Endothelial cell of umbilical vein (primary cell): Measurements from ENCODE around the gene DOP1B. TPM values are rescaled to one million over a fixed set of nuclear protein-coding genes. Genes with fewer than 3 reads are reported as not detected.

Experiments used
- BruUV-seq: library from RNA; stranded (reverse); fragments of 400-500 nt; replicated peaks from 2 replicates; lab custom pipeline; 2021; lab: Mats Ljungman, UMichigan
- CTCF ChIA-PET: fragments of 300-600, 350-600 bp; sonication (Branson Sonifier 250); formaldehyde crosslinking; loops from one replicate; lab custom pipeline; 2021; ENCODE audit warnings: antibody characterized with exemption, inconsistent platforms; lab: Charles Lee
- POLR2A ChIA-PET: fragments of 300-600, 350-600 bp; sonication (Branson Sonifier 250); formaldehyde crosslinking; loops from one replicate; lab custom pipeline; 2021; ENCODE audit warnings: antibody characterized with exemption, inconsistent platforms; lab: Charles Lee
- DNase-seq: peaks from one replicate; pipeline ENCODE4 v3.0.0-alpha.2; 2011; ENCODE audit warnings: low read depth, low spot score
- FAIRE-seq: peaks from 2 replicates; lab custom pipeline; 2011; peaks lifted over from hg19 to GRCh38; lab: Jason Lieb, UNC
- H2AFZ ChIP-seq: 2 replicates; pipeline ENCODE4 v1.6.0; 2012; ENCODE audit warnings: low read depth, low read length, control low read depth, inconsistent platforms
- H3K27ac ChIP-seq: 2 replicates; pipeline ENCODE4 v1.5.1; 2011; ENCODE audit warnings: low read depth, mild to moderate bottlenecking, control low read depth, low read length, moderate library complexity; ENCODE audit not compliant: insufficient read depth
- H3K27me3 ChIP-seq, 2 experiments: 2 replicates each; pipeline versions ENCODE4 v1.6.0 to v1.6.1; 2011; ENCODE audit warnings: low read length in 2 of 2, mixed read lengths in 1 of 2; ENCODE audit not compliant: control insufficient read depth in 2 of 2, insufficient read depth in 2 of 2
- H3K36me3 ChIP-seq, 2 experiments: 2 replicates in 1 of 2; 3 replicates in 1 of 2; pipeline ENCODE4 v1.5.1; 2011; ENCODE audit warnings: low read length in 2 of 2, mild to moderate bottlenecking in 1 of 2, moderate library complexity in 1 of 2; ENCODE audit not compliant: control insufficient read depth in 2 of 2, insufficient read depth in 2 of 2; ENCODE audit errors: extremely low read depth in 1 of 2
- H3K4me1 ChIP-seq: 3 replicates; pipeline ENCODE4 v1.5.1; 2011; ENCODE audit warnings: mild to moderate bottlenecking, low read length; ENCODE audit not compliant: control insufficient read depth, insufficient read depth; ENCODE audit errors: extremely low read depth
- H3K4me2 ChIP-seq: 2 replicates; pipeline ENCODE4 v1.6.1; 2011; ENCODE audit warnings: low read length, control low read depth, mixed read lengths; ENCODE audit not compliant: insufficient read depth
- H3K4me3 ChIP-seq, 3 experiments: fragments of 200-600 bp in 1 of 3; sonication (generic), shearing (Covaris generic) in 1 of 3; replicated peaks in 1 of 3; 2 replicates each; pipeline ENCODE4 v1.5.1; 2011 to 2016; ENCODE audit warnings: control low read depth in 3 of 3, low read length in 3 of 3, mild to moderate bottlenecking in 2 of 3, inconsistent platforms in 1 of 3, low read depth in 1 of 3, moderate library complexity in 1 of 3; ENCODE audit not compliant: insufficient read depth in 1 of 3
- H3K79me2 ChIP-seq: 2 replicates; pipeline ENCODE4 v1.6.0; 2012; ENCODE audit warnings: low read length, inconsistent platforms; ENCODE audit not compliant: control insufficient read depth, insufficient read depth
- H3K9ac ChIP-seq: replicated peaks from 2 replicates; pipeline ENCODE3; 2011; ENCODE audit warnings: low read length, control low read depth; ENCODE audit not compliant: insufficient read depth; ENCODE audit errors: extremely low read depth
- H3K9me1 ChIP-seq: replicated peaks from 3 replicates; pipeline ENCODE4 v1.6.0; 2011; ENCODE audit warnings: mild to moderate bottlenecking, low read length; ENCODE audit not compliant: control insufficient read depth, insufficient read depth; ENCODE audit errors: extremely low read depth
- H3K9me3 ChIP-seq: replicated peaks from 2 replicates; pipeline ENCODE4 v1.5.1; 2012; ENCODE audit warnings: low read length, inconsistent platforms; ENCODE audit not compliant: control insufficient read depth, insufficient read depth
- H4K20me1 ChIP-seq: replicated peaks from 2 replicates; pipeline ENCODE3; 2011; ENCODE audit warnings: mild to moderate bottlenecking, low read length; ENCODE audit not compliant: control insufficient read depth, insufficient read depth; ENCODE audit errors: extremely low read depth
- EZH2 ChIP-seq: IDR thresholded peaks from 2 replicates; pipeline ENCODE4 v1.6.1; 2012; ENCODE audit warnings: borderline replicate concordance, low read depth, mild to moderate bottlenecking, moderate library complexity, low read length, inconsistent platforms; ENCODE audit not compliant: severe bottlenecking
- FOS ChIP-seq: IDR thresholded peaks from 2 replicates; pipeline ENCODE4 v1.6.1; 2011; ENCODE audit warnings: mild to moderate bottlenecking, low read length, moderate library complexity, borderline replicate concordance; ENCODE audit not compliant: insufficient read depth
- GATA2 ChIP-seq: IDR thresholded peaks from 2 replicates; pipeline ENCODE4 v1.7.0; 2011; ENCODE audit warnings: low read depth, mild to moderate bottlenecking, moderate library complexity, mixed read lengths, low read length; ENCODE audit not compliant: insufficient read length, insufficient read depth
- JUN ChIP-seq: IDR thresholded peaks from 2 replicates; pipeline ENCODE4 v1.6.1; 2011; ENCODE audit warnings: borderline replicate concordance, low read depth; ENCODE audit not compliant: insufficient read length, insufficient read depth
- MYC ChIP-seq: IDR thresholded peaks from one replicate; pipeline ENCODE4 v1.6.1; 2011; ENCODE audit warnings: mild to moderate bottlenecking, low read depth, low read length
- POLR2A ChIP-seq: IDR thresholded peaks from 2 replicates; pipeline ENCODE4 v1.6.1; 2012; ENCODE audit warnings: low read depth, mild to moderate bottlenecking, control low read depth, low read length
- POLR2AphosphoS5 ChIP-seq: IDR thresholded peaks from 2 replicates; pipeline ENCODE4 v1.6.1; 2012; ENCODE audit warnings: low read depth, mild to moderate bottlenecking, control low read depth, low read length, moderate library complexity; ENCODE audit not compliant: insufficient read depth
- dilution Hi-C: fragments of 300-500 bp; cut with MboI; formaldehyde crosslinking; loops from one replicate; pipeline ENCODE4 v1.15.0; 2019; ENCODE audit warnings: low sequenced_read_pairs; ENCODE audit not compliant: extremely low pct_ligation_motif_present
- intact Hi-C: fragments of 100-400 bp; cut with micrococcal nuclease; formaldehyde crosslinking; loops from one replicate; pipeline ENCODE4 v1.10.0; 2022
- polyA plus RNA-seq, 4 experiments: library from polyadenylated mRNA; depleted of rRNA in 3 of 4; stranded (reverse) in 3 of 4; unstranded in 1 of 4; fragments of >200 nt; gene quantifications; 2 replicates each; pipeline versions ENCODE4 v1.2.1 to v1.2.3, GENCODE V29; 2011 to 2012; ENCODE audit warnings: missing spikeins in 1 of 4
- total RNA-seq: library from RNA; stranded (reverse); gene quantifications from 2 replicates; pipeline ENCODE4 v1.2.3, GENCODE V29; 2021
- TF ChIP-seq, protein P1 (sequence below): IDR thresholded peaks from 2 replicates; pipeline ENCODE4 v1.6.1; 2011; ENCODE audit not compliant: insufficient read depth, insufficient read length
- TF ChIP-seq, protein P2 (sequence below), 2 donors: IDR thresholded peaks; 1 replicate in 1 of 2; 2 replicates in 1 of 2; pipeline ENCODE4 v1.5.1; 2011; ENCODE audit warnings: low read length in 2 of 2, mild to moderate bottlenecking in 2 of 2, moderate library complexity in 2 of 2, control low read depth in 1 of 2, inconsistent platforms in 1 of 2, low read depth in 1 of 2; ENCODE audit not compliant: insufficient read depth in 1 of 2; ENCODE audit errors: extremely low read depth in 1 of 2

DOP1B gene
- total and polyA plus RNA-seq, 2 donors (not counting 3 experiments of a cell fraction or from before 2014, with no cell fraction given): 3.7 to 9.9 TPM

DNA sequence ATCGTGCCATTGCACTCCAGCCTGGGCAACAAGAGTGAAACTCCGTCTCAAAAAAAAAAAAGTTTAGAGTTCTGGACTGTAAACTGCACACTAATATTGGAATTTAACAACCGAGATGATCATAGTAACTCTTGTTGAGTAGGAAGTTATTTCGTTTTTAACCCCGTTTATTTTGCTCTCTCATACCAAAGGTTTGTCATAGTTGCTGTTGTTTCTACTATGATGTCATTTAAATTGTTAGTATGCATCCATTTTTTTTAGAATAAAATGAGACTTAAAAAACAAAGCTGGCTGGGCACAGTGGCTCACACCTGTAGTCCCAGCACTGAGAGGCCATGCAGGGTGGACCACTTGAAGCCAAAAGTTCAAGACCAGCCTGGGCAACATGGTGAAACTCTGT, 49.3 kb downstream of the DOP1B start:
- TF ChIP-seq EZH2: no peak
- TF ChIP-seq MYC: no peak
- TF ChIP-seq JUN: no peak
- no peak for TF ChIP-seq POLR2A
- TF ChIP-seq GATA2: no peak
- TF ChIP-seq, protein P1, sequence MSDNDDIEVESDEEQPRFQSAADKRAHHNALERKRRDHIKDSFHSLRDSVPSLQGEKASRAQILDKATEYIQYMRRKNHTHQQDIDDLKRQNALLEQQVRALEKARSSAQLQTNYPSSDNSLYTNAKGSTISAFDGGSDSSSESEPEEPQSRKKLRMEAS: no peak
- no peak for TF ChIP-seq POLR2AphosphoS5
- TF ChIP-seq, protein P2, sequence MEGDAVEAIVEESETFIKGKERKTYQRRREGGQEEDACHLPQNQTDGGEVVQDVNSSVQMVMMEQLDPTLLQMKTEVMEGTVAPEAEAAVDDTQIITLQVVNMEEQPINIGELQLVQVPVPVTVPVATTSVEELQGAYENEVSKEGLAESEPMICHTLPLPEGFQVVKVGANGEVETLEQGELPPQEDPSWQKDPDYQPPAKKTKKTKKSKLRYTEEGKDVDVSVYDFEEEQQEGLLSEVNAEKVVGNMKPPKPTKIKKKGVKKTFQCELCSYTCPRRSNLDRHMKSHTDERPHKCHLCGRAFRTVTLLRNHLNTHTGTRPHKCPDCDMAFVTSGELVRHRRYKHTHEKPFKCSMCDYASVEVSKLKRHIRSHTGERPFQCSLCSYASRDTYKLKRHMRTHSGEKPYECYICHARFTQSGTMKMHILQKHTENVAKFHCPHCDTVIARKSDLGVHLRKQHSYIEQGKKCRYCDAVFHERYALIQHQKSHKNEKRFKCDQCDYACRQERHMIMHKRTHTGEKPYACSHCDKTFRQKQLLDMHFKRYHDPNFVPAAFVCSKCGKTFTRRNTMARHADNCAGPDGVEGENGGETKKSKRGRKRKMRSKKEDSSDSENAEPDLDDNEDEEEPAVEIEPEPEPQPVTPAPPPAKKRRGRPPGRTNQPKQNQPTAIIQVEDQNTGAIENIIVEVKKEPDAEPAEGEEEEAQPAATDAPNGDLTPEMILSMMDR (IDR thresholded peaks at IDR 0.05; ENCODE audit: extremely low read depth in 1 of 2, insufficient read depth in 1 of 2, low read depth in 1 of 2, low read length in 2 of 2): no peak
- no peak for TF ChIP-seq FOS
- CTCF ChIA-PET: no interaction called here
- Histone ChIP-seq H3K9me1 (no peaks in the 10 kb centered on the region), H3K9ac (no peak overlapping the region), H3K9me3 (no peaks in the 10 kb centered on the region), H3K4me1 (peaks cover 11% of the 10 kb centered on the region), H3K4me2 (no peak overlapping the region), H3K79me2 (no peaks in the 10 kb centered on the region), H3K27me3 (no peaks in the 10 kb centered on the region), H2AFZ (no peak overlapping the region), H3K36me3 (no peaks in the 10 kb centered on the region), H3K4me3 (no peak overlapping the region), H4K20me1 (no peaks in the 10 kb centered on the region), H3K27ac (no peak overlapping the region)
- dilution Hi-C loops: no loop called here
- intact Hi-C loops: no loop called here
- BruUV-seq: no TSS peak
- POLR2A ChIA-PET: no interaction called here
- DNase-seq (no peak), FAIRE-seq (no peak)

Other genes starting within 250 kb of the DOP1B start
- gene SETD4, start 96.3 kb upstream of the DOP1B start, total RNA-seq: 19.6 and 25.1 TPM in 2 replicates
- gene SETD4, start 96.3 kb upstream of the DOP1B start, polyA plus RNA-seq: 12.0 and 13.0 TPM in 2 replicates
- gene CBR1, start 86.8 kb upstream of the DOP1B start, total RNA-seq: 37.2 and 41.3 TPM in 2 replicates
- gene CBR1, start 86.8 kb upstream of the DOP1B start, polyA plus RNA-seq: 124 and 164 TPM in 2 replicates
- 10.8 and 13.3 TPM in 2 replicates for gene CBR3, start 21.7 kb upstream of the DOP1B start, total RNA-seq
- 8.5 and 9.7 TPM in 2 replicates for gene CBR3, start 21.7 kb upstream of the DOP1B start, polyA plus RNA-seq
- 20.0 and 25.3 TPM in 2 replicates for gene MORC3, start 163.4 kb downstream of the DOP1B start, total RNA-seq
- 5.3 and 7.3 TPM in 2 replicates for gene MORC3, start 163.4 kb downstream of the DOP1B start, polyA plus RNA-seq
- gene CHAF1B, start 228.6 kb downstream of the DOP1B start, total RNA-seq: 13.0 and 16.4 TPM in 2 replicates
- 5.4 and 7.0 TPM in 2 replicates for gene CHAF1B, start 228.6 kb downstream of the DOP1B start, polyA plus RNA-seq